Measurements from ENCODE around the gene SKIC3.
A peak's percentile ranks its signal among the peaks of the same experiment; 100 is the strongest.

Gene SKIC3

GRCh38 chr5:95554647-95555548, at the start of gene SKIC3, which contains the start of gene ARSK:
Gene SKIC3, minus strand, starts transcription at chr5:95554977. Its CDS starts 7,827 bp downstream, at chr5:95547150.
Gene ARSK, plus strand, starts transcription at chr5:95555101. Its CDS starts 178 bp downstream, at chr5:95555279.
- no CpG with 5 or more reads among the region's 63 CpGs for WGBS (ENCODE audit: insufficient coverage, insufficient read length)
- H3K4me3 ChIP-seq (ENCODE audit: low read length), result peak within 1 kb of the TSS; percentile 86

GRCh38 chr5:95600557-95600956, 45.8 kb upstream of the SKIC3 start:
- H3K27me3 ChIP-seq (ENCODE audit: control insufficient read depth, insufficient read depth, low read length), result no peaks in the 10 kb centered on the region
- no CpG with 5 or more reads among the region's 1 CpG for WGBS (ENCODE audit: insufficient coverage, insufficient read length)
- no peaks in the 10 kb centered on the region for H3K36me3 ChIP-seq (ENCODE audit: control insufficient read depth, insufficient read depth, low read length)
- H3K9me3 ChIP-seq (ENCODE audit: control insufficient read depth, insufficient read depth, low read length), result no peaks in the 10 kb centered on the region
- H3K4me3 ChIP-seq (ENCODE audit: low read length), result no peak overlapping the region
- no peak for DNase-seq (ENCODE audit: low read depth, low spot score)
- H3K4me1 ChIP-seq (ENCODE audit: control insufficient read depth, insufficient read depth, low read length), result no peaks in the 10 kb centered on the region
- no peak overlapping the region for H3K27ac ChIP-seq (ENCODE audit: low read length)

More at GRCh38 chr5:95554647-95555548, at the start of gene SKIC3, which contains the start of gene ARSK:
- H3K4me1 ChIP-seq (ENCODE audit: control insufficient read depth, insufficient read depth, low read length), result no peaks in the 10 kb centered on the region
- H3K27me3 ChIP-seq (ENCODE audit: control insufficient read depth, insufficient read depth, low read length), result no peaks in the 10 kb centered on the region
- DNase-seq (ENCODE audit: low read depth, low spot score), result peak; percentile 97
- H3K9me3 ChIP-seq (ENCODE audit: control insufficient read depth, insufficient read depth, low read length), result no peaks in the 10 kb centered on the region
- no peak within 1 kb of the TSS for H3K27ac ChIP-seq (ENCODE audit: low read length)
- no peaks in the 10 kb centered on the region for H3K36me3 ChIP-seq (ENCODE audit: control insufficient read depth, insufficient read depth, low read length)

- no peaks in the 10 kb centered on the region for H3K36me3 ChIP-seq (ENCODE audit: control insufficient read depth, insufficient read depth, low read length)
- H3K27ac ChIP-seq (ENCODE audit: low read length), result no peak overlapping the region
- H3K4me3 ChIP-seq (ENCODE audit: low read length), result no peak overlapping the region
- H3K9me3 ChIP-seq (ENCODE audit: control insufficient read depth, insufficient read depth, low read length), result no peaks in the 10 kb centered on the region
- no peaks in the 10 kb centered on the region for H3K4me1 ChIP-seq (ENCODE audit: control insufficient read depth, insufficient read depth, low read length)
- no peaks in the 10 kb centered on the region for H3K27me3 ChIP-seq (ENCODE audit: control insufficient read depth, insufficient read depth, low read length)
- no peak for DNase-seq (ENCODE audit: low read depth, low spot score)
- WGBS (ENCODE audit: insufficient coverage, insufficient read length), result no CpG with 5 or more reads among the region's 1 CpG
These were observed 44.5 kb upstream of the SKIC3 start for GRCh38 chr5:95599252-95599651.

GRCh38 chr5:95595289-95595931, 40.6 kb upstream of the SKIC3 start:
- WGBS (ENCODE audit: insufficient coverage, insufficient read length), result no CpG with 5 or more reads among the region's 3 CpGs
- Histone ChIP-seq H3K4me3 (ENCODE audit: low read length) (no peak overlapping the region), H3K36me3 (ENCODE audit: control insufficient read depth, insufficient read depth, low read length) (no peaks in the 10 kb centered on the region), H3K27me3 (ENCODE audit: control insufficient read depth, insufficient read depth, low read length) (no peaks in the 10 kb centered on the region), H3K27ac (ENCODE audit: low read length) (no peak overlapping the region), H3K9me3 (ENCODE audit: control insufficient read depth, insufficient read depth, low read length) (no peaks in the 10 kb centered on the region), H3K4me1 (ENCODE audit: control insufficient read depth, insufficient read depth, low read length) (no peaks in the 10 kb centered on the region)
- no peak for DNase-seq (ENCODE audit: low read depth, low spot score)

- DNase-seq (ENCODE audit: low read depth, low spot score), result no peak
- no peaks in the 10 kb centered on the region for H3K36me3 ChIP-seq (ENCODE audit: control insufficient read depth, insufficient read depth, low read length)
- H3K4me1 ChIP-seq (ENCODE audit: control insufficient read depth, insufficient read depth, low read length), result no peaks in the 10 kb centered on the region
- WGBS (ENCODE audit: insufficient coverage, insufficient read length), result no CpG with 5 or more reads among the region's 5 CpGs
- H3K9me3 ChIP-seq (ENCODE audit: control insufficient read depth, insufficient read depth, low read length), result no peaks in the 10 kb centered on the region
- H3K27ac ChIP-seq (ENCODE audit: low read length), result no peak overlapping the region
- H3K4me3 ChIP-seq (ENCODE audit: low read length), result no peak overlapping the region
- H3K27me3 ChIP-seq (ENCODE audit: control insufficient read depth, insufficient read depth, low read length), result no peaks in the 10 kb centered on the region
These were observed 36.7 kb upstream of the SKIC3 start for GRCh38 chr5:95591490-95591901.

- Histone ChIP-seq H3K9me3 (ENCODE audit: control insufficient read depth, insufficient read depth, low read length) (no peaks in the 10 kb centered on the region), H3K36me3 (ENCODE audit: control insufficient read depth, insufficient read depth, low read length) (no peaks in the 10 kb centered on the region), H3K4me3 (ENCODE audit: low read length) (no peak overlapping the region), H3K4me1 (ENCODE audit: control insufficient read depth, insufficient read depth, low read length) (no peaks in the 10 kb centered on the region), H3K27me3 (ENCODE audit: control insufficient read depth, insufficient read depth, low read length) (no peaks in the 10 kb centered on the region), H3K27ac (ENCODE audit: low read length) (no peak overlapping the region)
- no CpG with 5 or more reads among the region's 1 CpG for WGBS (ENCODE audit: insufficient coverage, insufficient read length)
- DNase-seq (ENCODE audit: low read depth, low spot score), result no peak
These were observed 36.1 kb upstream of the SKIC3 start for GRCh38 chr5:95590880-95591279.

GRCh38 chr5:95583992-95584391, 29.2 kb upstream of the SKIC3 start:
- WGBS (ENCODE audit: insufficient coverage, insufficient read length), result no CpG with 5 or more reads among the region's 1 CpG
- no peaks in the 10 kb centered on the region for H3K9me3 ChIP-seq (ENCODE audit: control insufficient read depth, insufficient read depth, low read length)
- H3K27me3 ChIP-seq (ENCODE audit: control insufficient read depth, insufficient read depth, low read length), result no peaks in the 10 kb centered on the region
- H3K36me3 ChIP-seq (ENCODE audit: control insufficient read depth, insufficient read depth, low read length), result no peaks in the 10 kb centered on the region
- no peak for DNase-seq (ENCODE audit: low read depth, low spot score)
- H3K4me1 ChIP-seq (ENCODE audit: control insufficient read depth, insufficient read depth, low read length), result no peaks in the 10 kb centered on the region
- H3K27ac ChIP-seq (ENCODE audit: low read length), result no peak overlapping the region
- H3K4me3 ChIP-seq (ENCODE audit: low read length), result no peak overlapping the region

GRCh38 chr5:95581576-95581975, 26.8 kb upstream of the SKIC3 start:
- WGBS (ENCODE audit: insufficient coverage, insufficient read length), result no CpG with 5 or more reads among the region's 2 CpGs
- Histone ChIP-seq H3K4me1 (ENCODE audit: control insufficient read depth, insufficient read depth, low read length) (no peaks in the 10 kb centered on the region), H3K27me3 (ENCODE audit: control insufficient read depth, insufficient read depth, low read length) (no peaks in the 10 kb centered on the region), H3K9me3 (ENCODE audit: control insufficient read depth, insufficient read depth, low read length) (no peaks in the 10 kb centered on the region), H3K27ac (ENCODE audit: low read length) (no peak overlapping the region), H3K4me3 (ENCODE audit: low read length) (no peak overlapping the region), H3K36me3 (ENCODE audit: control insufficient read depth, insufficient read depth, low read length) (no peaks in the 10 kb centered on the region)
- no peak for DNase-seq (ENCODE audit: low read depth, low spot score)

- no peak overlapping the region for H3K27ac ChIP-seq (ENCODE audit: low read length)
- no peaks in the 10 kb centered on the region for H3K9me3 ChIP-seq (ENCODE audit: control insufficient read depth, insufficient read depth, low read length)
- no peak overlapping the region for H3K4me3 ChIP-seq (ENCODE audit: low read length)
- WGBS (ENCODE audit: insufficient coverage, insufficient read length), result no CpG with 5 or more reads among the region's 2 CpGs
- no peaks in the 10 kb centered on the region for H3K4me1 ChIP-seq (ENCODE audit: control insufficient read depth, insufficient read depth, low read length)
- DNase-seq (ENCODE audit: low read depth, low spot score), result no peak
- H3K27me3 ChIP-seq (ENCODE audit: control insufficient read depth, insufficient read depth, low read length), result no peaks in the 10 kb centered on the region
- H3K36me3 ChIP-seq (ENCODE audit: control insufficient read depth, insufficient read depth, low read length), result no peaks in the 10 kb centered on the region; the same call in 1 of the 2 replicates
These were observed 17.2 kb upstream of the SKIC3 start for GRCh38 chr5:95572016-95572415.

GRCh38 chr5:95565280-95565920, 10.6 kb upstream of the SKIC3 start:
- DNase-seq (ENCODE audit: low read depth, low spot score), result no peak
- H3K27me3 ChIP-seq (ENCODE audit: control insufficient read depth, insufficient read depth, low read length), result no peaks in the 10 kb centered on the region
- H3K9me3 ChIP-seq (ENCODE audit: control insufficient read depth, insufficient read depth, low read length), result no peaks in the 10 kb centered on the region
- peaks cover 2% of the 10 kb centered on the region; the same call in 1 of the 2 replicates for H3K36me3 ChIP-seq (ENCODE audit: control insufficient read depth, insufficient read depth, low read length)
- H3K4me3 ChIP-seq (ENCODE audit: low read length), result no peak overlapping the region
- no peaks in the 10 kb centered on the region for H3K4me1 ChIP-seq (ENCODE audit: control insufficient read depth, insufficient read depth, low read length)
- H3K27ac ChIP-seq (ENCODE audit: low read length), result no peak overlapping the region
- WGBS (ENCODE audit: insufficient coverage, insufficient read length), result no CpG with 5 or more reads among the region's 4 CpGs
